HepG2 (cell line): ENCODE measurements around the gene INO80E. TPM values are rescaled to one million over a fixed set of nuclear protein-coding genes. Genes with fewer than 3 reads are reported as not detected.

Source experiments
- ATAC-seq: fragments of 200-7000 bp; cut with Tn5 transposase; 3 replicates; pipeline ENCODE4 v1.9.1; 2020; ENCODE audit warnings: mild to moderate bottlenecking, moderate library complexity
- BruUV-seq: library from RNA; stranded (reverse); fragments of 400-500 nt; replicated peaks from 2 replicates; lab custom pipeline; 2021; lab: Mats Ljungman, UMichigan
- CTCF ChIA-PET: fragments of 300-600 bp; formaldehyde crosslinking; extraction: SDS; loops from one replicate; lab custom pipeline; 2021; ENCODE audit warnings: low total read pairs, inconsistent platforms, low intra/inter-chr PET ratio; lab: Yijun Ruan, JAX
- POLR2A ChIA-PET: fragments of 350-600 bp; sonication (Branson Sonifier 250); formaldehyde crosslinking; loops from one replicate; lab custom pipeline; 2020; ENCODE audit warnings: antibody characterized with exemption, inconsistent platforms; lab: Yijun Ruan, JAX
- DNase-seq: peaks from one replicate; pipeline ENCODE4 v3.0.0-alpha.2; 2015; ENCODE audit warnings: low spot score
- FAIRE-seq: peaks from 3 replicates; lab custom pipeline; 2011; peaks lifted over from hg19 to GRCh38; lab: Jason Lieb, UNC
- H2AFZ ChIP-seq: one replicate; pipeline ENCODE4 v1.6.1; 2011; ENCODE audit warnings: low read length, inconsistent platforms
- H3K27ac ChIP-seq: fragments of 300-600 bp; 3 replicates; pipeline ENCODE4 v1.8.0; 2011; ENCODE audit warnings: mixed run types, mild to moderate bottlenecking, mixed read lengths, low read length, inconsistent platforms; ENCODE audit not compliant: insufficient read depth; ENCODE audit errors: extremely low read length
- H3K27me3 ChIP-seq, 2 experiments: fragments of 200-600 bp in 1 of 2; 2 replicates in 1 of 2; 3 replicates in 1 of 2; pipeline versions ENCODE4 v1.6.0 to v1.8.0; 2011; ENCODE audit warnings: low read length in 2 of 2, mild to moderate bottlenecking in 2 of 2, moderate library complexity in 2 of 2, inconsistent platforms in 1 of 2; ENCODE audit not compliant: insufficient read depth in 2 of 2, control insufficient read depth in 1 of 2
- H3K36me3 ChIP-seq, 2 experiments: fragments of 200-600 bp in 1 of 2; replicated peaks in 1 of 2; 2 replicates in 1 of 2; 3 replicates in 1 of 2; pipeline versions ENCODE4 v1.5.1 to v1.8.0; 2011; ENCODE audit warnings: low read length in 2 of 2, inconsistent platforms in 1 of 2; ENCODE audit not compliant: insufficient read depth in 2 of 2, control insufficient read depth in 1 of 2
- H3K4me1 ChIP-seq: 2 replicates; pipeline ENCODE4 v1.5.1; 2012; ENCODE audit warnings: low read length, inconsistent platforms; ENCODE audit not compliant: insufficient read depth
- H3K4me2 ChIP-seq: 2 replicates; pipeline ENCODE4 v1.6.0; 2011; ENCODE audit warnings: low read depth, low read length, inconsistent platforms
- H3K4me3 ChIP-seq, 3 experiments: fragments of 200-600 bp in 1 of 3; sonication (generic), shearing (Covaris generic) in 1 of 3; replicated peaks in 1 of 3; 2 replicates each; pipeline ENCODE4 v1.5.1; 2011 to 2016; ENCODE audit warnings: low read length in 3 of 3, inconsistent platforms in 2 of 3, low read depth in 2 of 3, mild to moderate bottlenecking in 2 of 3, control low read depth in 1 of 3, mixed read lengths in 1 of 3; ENCODE audit not compliant: insufficient read depth in 1 of 3
- H3K79me2 ChIP-seq: one replicate; pipeline ENCODE4 v1.6.1; 2011; ENCODE audit warnings: low read length, inconsistent platforms; ENCODE audit not compliant: insufficient read depth
- H3K9ac ChIP-seq: 2 replicates; pipeline ENCODE4 v1.6.0; 2011; ENCODE audit warnings: mild to moderate bottlenecking, low read depth, low read length, inconsistent platforms; ENCODE audit not compliant: insufficient read depth
- H3K9me3 ChIP-seq: 2 replicates; pipeline ENCODE4 v1.5.1; 2012; ENCODE audit warnings: mild to moderate bottlenecking, low read length
- H4K20me1 ChIP-seq: 2 replicates; pipeline ENCODE4 v1.6.0; 2011; ENCODE audit warnings: inconsistent platforms, mild to moderate bottlenecking, low read length, moderate library complexity; ENCODE audit not compliant: insufficient read depth
- AGO2 ChIP-seq: fragments of 200-400 bp; formaldehyde crosslinking; optimal IDR thresholded peaks from 2 replicates; pipeline ENCODE3; 2017; ENCODE audit warnings: mild to moderate bottlenecking, low read depth, low read length, moderate library complexity
- ELF4 ChIP-seq: sonication (generic); formaldehyde crosslinking; IDR thresholded peaks from 2 replicates; pipeline ENCODE4 v1.5.0; 2020; ENCODE audit warnings: missing genetic modification reagents, mild to moderate bottlenecking, moderate library complexity, borderline replicate concordance
- ETV5 ChIP-seq: IDR thresholded peaks from 2 replicates; pipeline ENCODE4 v1.6.1; 2018; ENCODE audit warnings: missing biosample characterization, missing genetic modification reagents, inconsistent platforms, borderline replicate concordance
- ISX ChIP-seq: sonication (generic); formaldehyde crosslinking; conservative IDR thresholded peaks from 2 replicates; pipeline ENCODE4 v1.5.0; 2020; ENCODE audit warnings: missing genetic modification reagents
- NCOR1 ChIP-seq: fragments of 200-600 bp; sonication (generic); IDR thresholded peaks from 2 replicates; pipeline ENCODE4 v1.7.0; 2017; ENCODE audit warnings: antibody characterized with exemption, low read length, borderline replicate concordance
- RBFOX2 ChIP-seq: fragments of 200-400 bp; formaldehyde crosslinking; IDR thresholded peaks from 2 replicates; pipeline ENCODE4 v1.6.1; 2017; ENCODE audit warnings: low read depth, mild to moderate bottlenecking, low read length
- WGBS: methylation state at CpG from one replicate; pipeline ENCODE4 v1.1.6; 2017; ENCODE audit warnings: low lambda C conversion rate; 5-methylcytosine and 5-hydroxymethylcytosine counted together
- in situ Hi-C: cut with HindIII; loops from 2 replicates; pipeline ENCODE4 v1.10.0; 2017; ENCODE audit warnings: low pct_unique_long_range_greater_than_20kb; ENCODE audit not compliant: extremely low pct_ligation_motif_present
- intact Hi-C: fragments of 100-400 bp; cut with micrococcal nuclease; formaldehyde crosslinking; loops from one replicate; pipeline ENCODE4 v1.10.0; 2022; ENCODE audit not compliant: unreplicated experiment
- polyA plus RNA-seq, 8 experiments: library from polyadenylated mRNA; depleted of rRNA in 3 of 8; stranded (reverse) in 7 of 8; unstranded in 1 of 8; fragments of >200 nt; fragmentation: Illumina TruSeq in 4 of 8; extraction: Trizol in 4 of 8; gene quantifications; 2 replicates each; pipeline versions ENCODE4 v1.2.1 to v1.2.3, GENCODE V29; 2011 to 2016; ENCODE audit warnings: low read depth in 4 of 8, missing spikeins in 1 of 8, mixed read lengths in 1 of 8; ENCODE audit not compliant: insufficient read depth in 1 of 8
- total RNA-seq, 5 experiments: library from RNA; depleted of rRNA; stranded (reverse); fragments of >200 nt; fragmentation: Illumina TruSeq; extraction: Trizol; gene quantifications; 2 replicates each; pipeline ENCODE4 v1.2.3, GENCODE V29; 2016; ENCODE audit warnings: low read depth in 1 of 5

The INO80E gene
- total and polyA plus RNA-seq, 2 of the 13 experiments (the other 11 are each of a cell fraction or from before 2014, with no cell fraction given), result 25.8 to 45.6 TPM

DNA sequence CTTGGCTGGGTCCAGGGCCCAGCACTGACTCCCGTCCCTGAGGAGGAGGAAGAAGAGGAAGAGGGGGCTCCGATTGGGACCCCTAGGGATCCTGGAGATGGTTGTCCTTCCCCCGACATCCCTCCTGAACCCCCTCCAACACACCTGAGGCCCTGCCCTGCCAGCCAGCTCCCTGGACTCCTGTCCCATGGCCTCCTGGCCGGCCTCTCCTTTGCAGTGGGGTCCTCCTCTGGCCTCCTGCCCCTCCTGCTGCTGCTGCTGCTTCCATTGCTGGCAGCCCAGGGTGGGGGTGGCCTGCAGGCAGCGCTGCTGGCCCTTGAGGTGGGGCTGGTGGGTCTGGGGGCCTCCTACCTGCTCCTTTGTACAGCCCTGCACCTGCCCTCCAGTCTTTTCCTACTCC, 9.1 kb upstream of the INO80E start:
- in situ Hi-C loops (no loop called here), intact Hi-C loops (no loop called here)
- H3K36me3 ChIP-seq, result peaks cover 53 to 94% of the 10 kb centered on the region in 2 experiments
- H3K4me3 ChIP-seq, result no peak overlapping the region
- H4K20me1 ChIP-seq, result no peaks in the 10 kb centered on the region
- H3K4me2 ChIP-seq, result no peak overlapping the region
- H3K79me2 ChIP-seq, result no peaks in the 10 kb centered on the region
- TF ChIP-seq ELF4 (CRISPR knock-in tag) (no peak), NCOR1 (no peak)
- TF ChIP-seq, all 625 proteins: peak for 0
- Histone ChIP-seq H3K9me3 (no peaks in the 10 kb centered on the region), H3K27ac (no peak overlapping the region), H3K9ac (no peak overlapping the region), H2AFZ (no peak overlapping the region), H3K27me3 (no peaks in the 10 kb centered on the region), H3K4me1 (no peaks in the 10 kb centered on the region)
- FAIRE-seq, result no peak
- no peak for DNase-seq
- ATAC-seq, result no peak
- 100% methylated on average over 3 of the region's 5 CpGs for WGBS
- BruUV-seq, result no TSS peak
- ChIA-PET CTCF (no interaction called here), POLR2A (interaction anchor here (1.0 kb wide), 1 partner anchor 14 kb away, joined by 3 read pairs; the partner anchor contains the start of gene TAOK2)

- POLR2A ChIA-PET, result interaction anchor here (1.0 kb wide), 1 partner anchor 14 kb away, joined by 3 read pairs; the partner anchor contains the start of gene TAOK2
- Histone ChIP-seq H4K20me1 (no peaks in the 10 kb centered on the region), H3K4me3 (no peak overlapping the region), H3K27ac (no peak overlapping the region), H3K4me1 (no peaks in the 10 kb centered on the region)
- CTCF ChIA-PET, result no interaction called here
- no peak for FAIRE-seq
- 97% methylated on average over 20 of the region's 35 CpGs for WGBS
- in situ Hi-C loops, result no loop called here
- TF ChIP-seq RBFOX2 (peak; percentile 68), AGO2 (peak; percentile 64), ISX (CRISPR knock-in tag) (no peak), ETV5 (no peak)
- TF ChIP-seq, all 625 proteins: peak for 2
- no peaks in the 10 kb centered on the region for H3K9me3 ChIP-seq
- no peaks in the 10 kb centered on the region for H3K79me2 ChIP-seq
- H3K9ac ChIP-seq, result no peak overlapping the region
- no peak overlapping the region for H3K4me2 ChIP-seq
- no peak overlapping the region for H2AFZ ChIP-seq
- BruUV-seq, result no TSS peak
- ATAC-seq (no peak), DNase-seq (no peak)
- intact Hi-C loops, result no loop called here
- no peaks in the 10 kb centered on the region for H3K27me3 ChIP-seq
- peaks cover 54 to 92% of the 10 kb centered on the region in 2 experiments for H3K36me3 ChIP-seq
Measured at GRCh38 chr16:29987371-29988085, 8.5 kb upstream of the INO80E start.
